Keratinocyte (primary cell): ENCODE data around the gene FUOM. TPM values are rescaled to one million over a fixed set of nuclear protein-coding genes. Genes with fewer than 3 reads are reported as not detected.

ENCODE experiments used
- DNase-seq: peaks from one replicate; pipeline ENCODE4 v3.0.0-alpha.2; 2011; ENCODE audit warnings: low read depth, missing footprints, low spot score
- FAIRE-seq: peaks from 2 replicates; lab custom pipeline; 2011; peaks lifted over from hg19 to GRCh38; lab: Jason Lieb, UNC
- H2AFZ ChIP-seq: 2 replicates; pipeline ENCODE4 v1.6.0; 2012; ENCODE audit warnings: low read length, control low read depth, inconsistent platforms; ENCODE audit not compliant: control insufficient read depth
- H3K27ac ChIP-seq: 2 replicates; pipeline ENCODE4 v1.5.1; 2011; ENCODE audit warnings: low read length; ENCODE audit not compliant: control insufficient read depth, insufficient read depth
- H3K27me3 ChIP-seq: 3 replicates; pipeline ENCODE4 v1.6.0; 2011; ENCODE audit warnings: low read length; ENCODE audit not compliant: control insufficient read depth, insufficient read depth; ENCODE audit errors: extremely low read depth
- H3K36me3 ChIP-seq, 2 experiments: 2 replicates in 1 of 2; 3 replicates in 1 of 2; pipeline ENCODE4 v1.5.1; 2011; ENCODE audit warnings: low read length in 2 of 2, mild to moderate bottlenecking in 1 of 2; ENCODE audit not compliant: control insufficient read depth in 2 of 2, insufficient read depth in 2 of 2; ENCODE audit errors: extremely low read depth in 1 of 2
- H3K4me1 ChIP-seq: 3 replicates; pipeline ENCODE4 v1.5.1; 2011; ENCODE audit warnings: low read length; ENCODE audit not compliant: control insufficient read depth, insufficient read depth; ENCODE audit errors: extremely low read depth
- H3K4me2 ChIP-seq: 3 replicates; pipeline ENCODE4 v1.6.0; 2011; ENCODE audit warnings: low read depth, low read length; ENCODE audit not compliant: control insufficient read depth, insufficient read depth; ENCODE audit errors: extremely low read depth
- H3K4me3 ChIP-seq, 3 experiments: fragments of 200-600 bp in 1 of 3; sonication (generic) in 1 of 3; 2 replicates in 2 of 3; 3 replicates in 1 of 3; pipeline ENCODE4 v1.5.1; 2011 to 2016; ENCODE audit warnings: low read length in 3 of 3, mild to moderate bottlenecking in 3 of 3, control low read depth in 2 of 3, inconsistent platforms in 1 of 3, low read depth in 1 of 3, mixed read lengths in 1 of 3, mixed run types in 1 of 3, moderate library complexity in 1 of 3; ENCODE audit not compliant: control insufficient read depth in 2 of 3, insufficient read depth in 2 of 3; ENCODE audit errors: extremely low read depth in 1 of 3
- H3K79me2 ChIP-seq: 2 replicates; pipeline ENCODE4 v1.6.0; 2012; ENCODE audit warnings: low read length; ENCODE audit not compliant: control insufficient read depth, insufficient read depth
- H3K9ac ChIP-seq: 3 replicates; pipeline ENCODE4 v1.6.0; 2011; ENCODE audit warnings: low read length; ENCODE audit not compliant: control insufficient read depth, insufficient read depth; ENCODE audit errors: extremely low read depth
- H3K9me1 ChIP-seq: 3 replicates; pipeline ENCODE4 v1.6.0; 2011; ENCODE audit warnings: low read length; ENCODE audit not compliant: control insufficient read depth, insufficient read depth; ENCODE audit errors: extremely low read depth
- H3K9me3 ChIP-seq: 2 replicates; pipeline ENCODE4 v1.5.1; 2012; ENCODE audit warnings: low read depth, low read length; ENCODE audit not compliant: control insufficient read depth
- H4K20me1 ChIP-seq: 3 replicates; pipeline ENCODE4 v1.6.0; 2011; ENCODE audit warnings: low read length; ENCODE audit not compliant: control insufficient read depth, insufficient read depth; ENCODE audit errors: extremely low read depth
- CTCF ChIP-seq, 3 experiments: IDR thresholded peaks in 1 of 3; conservative IDR thresholded peaks in 1 of 3; optimal IDR thresholded peaks in 1 of 3; 2 replicates in 2 of 3; 3 replicates in 1 of 3; pipeline versions ENCODE3 to v1.5.1; 2011; ENCODE audit warnings: low read length in 3 of 3, mild to moderate bottlenecking in 3 of 3, moderate library complexity in 2 of 3, control low read depth in 1 of 3, inconsistent platforms in 1 of 3; ENCODE audit not compliant: insufficient read depth in 2 of 3; ENCODE audit errors: extremely low read depth in 1 of 3
- EZH2 ChIP-seq: IDR thresholded peaks from one replicate; pipeline ENCODE4 v1.6.1; 2012; ENCODE audit warnings: inconsistent platforms, mild to moderate bottlenecking, low read length, moderate library complexity
- dilution Hi-C: fragments of 300-500 bp; cut with MboI; formaldehyde crosslinking; loops from one replicate; pipeline ENCODE4 v1.7.0; 2020; ENCODE audit warnings: low sequenced_read_pairs; ENCODE audit not compliant: extremely low pct_ligation_motif_present
- polyA plus RNA-seq, 5 experiments: library from polyadenylated mRNA; depleted of rRNA in 3 of 5; stranded (reverse) in 3 of 5; stranded (forward) in 1 of 5; unstranded in 1 of 5; fragments of >200 nt; gene quantifications; 1 replicate in 1 of 5; 2 replicates in 3 of 5; 3 replicates in 1 of 5; pipeline versions ENCODE4 v1.2.1 to v1.2.3, GENCODE V29; 2011 to 2012; ENCODE audit warnings: missing spikeins in 2 of 5, low read depth in 1 of 5, low replicate concordance in 1 of 5

The FUOM gene
- polyA plus RNA-seq, 1 donor (not counting 4 experiments of a cell fraction or from before 2014, with no cell fraction given): 11.3 TPM

- no peak for FAIRE-seq
- no peaks in the 10 kb centered on the region for H3K27me3 ChIP-seq
- dilution Hi-C loops: no loop called here
These were observed 11.4 kb downstream of the FUOM start for GRCh38 chr10:133346413-133346812.

GRCh38 chr10:133344236-133344635 is 13.6 kb downstream of the FUOM start:
- no peak for FAIRE-seq
- H3K27ac ChIP-seq: no peak overlapping the region
- dilution Hi-C loops: no loop called here

More at GRCh38 chr10:133346413-133346812, 11.4 kb downstream of the FUOM start:
- no peaks in the 10 kb centered on the region for H3K36me3 ChIP-seq
- no peak overlapping the region for H3K27ac ChIP-seq
- no peaks in the 10 kb centered on the region for H3K9me3 ChIP-seq
- no peaks in the 10 kb centered on the region for H3K4me1 ChIP-seq
- H3K9me1 ChIP-seq: no peaks in the 10 kb centered on the region
- H3K4me2 ChIP-seq: no peak overlapping the region
- no peak overlapping the region for H3K9ac ChIP-seq
- H4K20me1 ChIP-seq: no peaks in the 10 kb centered on the region
- no peaks in the 10 kb centered on the region for H3K79me2 ChIP-seq
- no peak overlapping the region for H2AFZ ChIP-seq
- DNase-seq: no peak
- H3K4me3 ChIP-seq: no peak overlapping the region
- TF ChIP-seq EZH2: no peak
- TF ChIP-seq CTCF (optimal IDR thresholded peaks at IDR 0.05 in 1 of 3, IDR thresholded peaks at IDR 0.05 in 1 of 3, conservative IDR thresholded peaks at IDR 0.05 in 1 of 3; ENCODE audit: extremely low read depth in 1 of 3, insufficient read depth in 2 of 3, low read length in 3 of 3): no peak

More at GRCh38 chr10:133344236-133344635, 13.6 kb downstream of the FUOM start:
- no peak overlapping the region for H3K9ac ChIP-seq
- no peaks in the 10 kb centered on the region for H3K4me1 ChIP-seq
- H3K27me3 ChIP-seq: peaks cover 5% of the 10 kb centered on the region
- TF ChIP-seq CTCF (optimal IDR thresholded peaks at IDR 0.05 in 1 of 3, IDR thresholded peaks at IDR 0.05 in 1 of 3, conservative IDR thresholded peaks at IDR 0.05 in 1 of 3; ENCODE audit: extremely low read depth in 1 of 3, insufficient read depth in 2 of 3, low read length in 3 of 3): no peak
- no peak for TF ChIP-seq EZH2
- DNase-seq: no peak
- H3K4me3 ChIP-seq: no peak overlapping the region
- H4K20me1 ChIP-seq: no peaks in the 10 kb centered on the region
- no peak overlapping the region for H2AFZ ChIP-seq
- no peaks in the 10 kb centered on the region for H3K36me3 ChIP-seq
- no peaks in the 10 kb centered on the region for H3K9me1 ChIP-seq
- H3K79me2 ChIP-seq: no peaks in the 10 kb centered on the region
- no peaks in the 10 kb centered on the region for H3K9me3 ChIP-seq
- no peak overlapping the region for H3K4me2 ChIP-seq
